ENCODE results near the gene DDX24. TPM values are rescaled to one million over a fixed set of nuclear protein-coding genes. Genes with fewer than 3 reads are reported as not detected.

The DDX24 gene
- total RNA-seq, 4 donors from 2014 or later, result 70.2 to 319 (median 87.7) TPM

GRCh38 chr14:94001501-94002396 is 79.3 kb downstream of the DDX24 start:
- H3K36me3 ChIP-seq, result no peaks in the 10 kb centered on the region
- H3K4me1 ChIP-seq, result peaks cover 0 to 8% (median 0%) of the 10 kb centered on the region in 4 donors
- peak overlapping the region in 1 of 4 donors; percentile 41 for H3K27ac ChIP-seq
- no peaks in the 10 kb centered on the region for H3K9me3 ChIP-seq
- TF ChIP-seq CTCF (IDR thresholded peaks at IDR 0.05), result peak; percentile 90 to 98 (median 95)
- TF ChIP-seq POLR2A (IDR thresholded peaks at IDR 0.05), result no peak
- no peak for TF ChIP-seq POLR2AphosphoS5 (IDR thresholded peaks at IDR 0.05)
- TF ChIP-seq EP300 (IDR thresholded peaks at IDR 0.05; ENCODE audit: low read depth), result no peak
- in situ Hi-C loops (cut with MboI; ENCODE audit: low pct_ligation_motif_present in 1 of 4, low pct_unique_long_range_greater_than_20kb in 1 of 4, low sequenced_read_pairs in 3 of 4) (loop anchor here in 3 of 4 donors (5.0 kb wide), 2 partner anchors 59 to 64 kb away; no protein-coding TSS in a partner anchor), intact Hi-C loops (cut with DNase I; ENCODE audit: low total_unique reads) (loop anchor here (2.0 kb wide), 1 partner anchor 63 kb away; no protein-coding TSS in a partner anchor)
- 47% methylated on average over 25 of the region's 26 CpGs; no CpG with 5 or more reads in 1 of the 2 donors for WGBS, 2 donors (ENCODE audit: low coverage in 1 of 2)
- no peak overlapping the region for H3K4me3 ChIP-seq
- no peaks in the 10 kb centered on the region for H3K27me3 ChIP-seq
- DNase-seq, result peak; percentile 59

GRCh38 chr14:94001016-94001415 is 80.0 kb downstream of the DDX24 start:
- no peak for DNase-seq
- Histone ChIP-seq H3K4me1 (peaks cover 0 to 8% (median 0%) of the 10 kb centered on the region in 4 donors), H3K27ac (peak overlapping the region in 1 of 4 donors; percentile 41), H3K36me3 (no peaks in the 10 kb centered on the region), H3K27me3 (no peaks in the 10 kb centered on the region), H3K9me3 (no peaks in the 10 kb centered on the region), H3K4me3 (no peak overlapping the region)
- WGBS, 2 donors (ENCODE audit: low coverage in 1 of 2), result 75% methylated on average over 13 of the region's 13 CpGs; no CpG with 5 or more reads in 1 of the 2 donors
- intact Hi-C loops (cut with DNase I; ENCODE audit: low total_unique reads), result loop anchor here (2.0 kb wide), 1 partner anchor 62 kb away; no protein-coding TSS in a partner anchor
- in situ Hi-C loops (cut with MboI; ENCODE audit: low pct_ligation_motif_present in 1 of 4, low pct_unique_long_range_greater_than_20kb in 1 of 4, low sequenced_read_pairs in 3 of 4), result loop anchor here in 3 of 4 donors (5.0 kb wide), 2 partner anchors 59 to 64 kb away; no protein-coding TSS in a partner anchor
- TF ChIP-seq POLR2AphosphoS5 (IDR thresholded peaks at IDR 0.05), result no peak
- TF ChIP-seq POLR2A (IDR thresholded peaks at IDR 0.05), result no peak
- TF ChIP-seq EP300 (IDR thresholded peaks at IDR 0.05; ENCODE audit: low read depth), result no peak
- TF ChIP-seq CTCF (IDR thresholded peaks at IDR 0.05), result no peak

GRCh38 chr14:94000267-94000666 is 80.7 kb downstream of the DDX24 start:
- no peak for DNase-seq
- H3K4me3 ChIP-seq, result no peak overlapping the region
- no peaks in the 10 kb centered on the region for H3K9me3 ChIP-seq
- in situ Hi-C loops (cut with MboI; ENCODE audit: low pct_ligation_motif_present in 1 of 4, low pct_unique_long_range_greater_than_20kb in 1 of 4, low sequenced_read_pairs in 3 of 4) (loop anchor here in 3 of 4 donors (5.0 kb wide), 2 partner anchors 58 to 63 kb away; no protein-coding TSS in a partner anchor), intact Hi-C loops (cut with DNase I; ENCODE audit: low total_unique reads) (loop anchor here (2.0 kb wide), 1 partner anchor 61 kb away; no protein-coding TSS in a partner anchor)
- no peak overlapping the region for H3K27ac ChIP-seq
- H3K4me1 ChIP-seq, result peaks cover 0 to 8% (median 0%) of the 10 kb centered on the region in 4 donors
- TF ChIP-seq CTCF (IDR thresholded peaks at IDR 0.05) (no peak), POLR2AphosphoS5 (IDR thresholded peaks at IDR 0.05) (no peak), POLR2A (IDR thresholded peaks at IDR 0.05) (no peak), EP300 (IDR thresholded peaks at IDR 0.05; ENCODE audit: low read depth) (no peak)
- 80 to 93% methylated on average over 1 to 6 of the region's 6 CpGs for WGBS, 2 donors (ENCODE audit: low coverage in 1 of 2)
- no peaks in the 10 kb centered on the region for H3K36me3 ChIP-seq
- no peaks in the 10 kb centered on the region for H3K27me3 ChIP-seq

GRCh38 chr14:93999573-93999972 is 81.4 kb downstream of the DDX24 start:
- intact Hi-C loops (cut with DNase I; ENCODE audit: low total_unique reads), result no loop called here
- Histone ChIP-seq H3K27me3 (no peaks in the 10 kb centered on the region), H3K36me3 (no peaks in the 10 kb centered on the region), H3K27ac (no peak overlapping the region), H3K4me1 (peaks cover 0 to 8% (median 0%) of the 10 kb centered on the region in 4 donors), H3K9me3 (no peaks in the 10 kb centered on the region), H3K4me3 (no peak overlapping the region)
- in situ Hi-C loops (cut with MboI; ENCODE audit: low pct_ligation_motif_present in 1 of 4, low pct_unique_long_range_greater_than_20kb in 1 of 4, low sequenced_read_pairs in 3 of 4), result no loop called here
- no peak for DNase-seq
- TF ChIP-seq CTCF (IDR thresholded peaks at IDR 0.05) (no peak), POLR2A (IDR thresholded peaks at IDR 0.05) (no peak)
- 86% methylated on average over 8 of the region's 8 CpGs; no CpG with 5 or more reads in 1 of the 2 donors for WGBS, 2 donors (ENCODE audit: low coverage in 1 of 2)

Data from transverse colon (tissue), 4 donors.